ENCODE data around the gene PAMR1.

Gene PAMR1

GRCh38 chr11:35398881-35399280 is 126.5 kb downstream of the PAMR1 start:
- DNase-seq (ENCODE audit: low spot score): no peak

- DNase-seq (ENCODE audit: low spot score): no peak
These were observed 130.5 kb downstream of the PAMR1 start for GRCh38 chr11:35394941-35395340.

GRCh38 chr11:35393098-35393497 is 132.3 kb downstream of the PAMR1 start:
- no peak for DNase-seq (ENCODE audit: low spot score)

GRCh38 chr11:35391922-35392688 is 133.3 kb downstream of the PAMR1 start:
- peak; percentile 74 for DNase-seq (ENCODE audit: low spot score)

- DNase-seq (ENCODE audit: low spot score): no peak
These were observed 134.4 kb downstream of the PAMR1 start for GRCh38 chr11:35390737-35391682.

- no peak for DNase-seq (ENCODE audit: low spot score)
These were observed 135.4 kb downstream of the PAMR1 start for GRCh38 chr11:35389897-35390465.

GRCh38 chr11:35389112-35389511 is 136.3 kb downstream of the PAMR1 start:
- DNase-seq (ENCODE audit: low spot score): no peak

- no peak for DNase-seq (ENCODE audit: low spot score)
These were observed 137.4 kb downstream of the PAMR1 start for GRCh38 chr11:35388061-35388460.

GRCh38 chr11:35387111-35387982 is 138.1 kb downstream of the PAMR1 start:
- DNase-seq (ENCODE audit: low spot score): no peak

GRCh38 chr11:35383953-35384352 is 141.5 kb downstream of the PAMR1 start:
- no peak for DNase-seq (ENCODE audit: low spot score)

Measured in pons (tissue), 1 donor.